Measurements from ENCODE around the gene ACAP3. TPM values are rescaled to one million over a fixed set of nuclear protein-coding genes. Genes with fewer than 3 reads are reported as not detected.
A peak's percentile ranks its signal among the peaks of the same experiment; 100 is the strongest.

The ACAP3 gene
- total and polyA plus RNA-seq, 2 of the 4 experiments (the other 2 are of a cell fraction), result 13.3 to 58.2 TPM

DNA sequence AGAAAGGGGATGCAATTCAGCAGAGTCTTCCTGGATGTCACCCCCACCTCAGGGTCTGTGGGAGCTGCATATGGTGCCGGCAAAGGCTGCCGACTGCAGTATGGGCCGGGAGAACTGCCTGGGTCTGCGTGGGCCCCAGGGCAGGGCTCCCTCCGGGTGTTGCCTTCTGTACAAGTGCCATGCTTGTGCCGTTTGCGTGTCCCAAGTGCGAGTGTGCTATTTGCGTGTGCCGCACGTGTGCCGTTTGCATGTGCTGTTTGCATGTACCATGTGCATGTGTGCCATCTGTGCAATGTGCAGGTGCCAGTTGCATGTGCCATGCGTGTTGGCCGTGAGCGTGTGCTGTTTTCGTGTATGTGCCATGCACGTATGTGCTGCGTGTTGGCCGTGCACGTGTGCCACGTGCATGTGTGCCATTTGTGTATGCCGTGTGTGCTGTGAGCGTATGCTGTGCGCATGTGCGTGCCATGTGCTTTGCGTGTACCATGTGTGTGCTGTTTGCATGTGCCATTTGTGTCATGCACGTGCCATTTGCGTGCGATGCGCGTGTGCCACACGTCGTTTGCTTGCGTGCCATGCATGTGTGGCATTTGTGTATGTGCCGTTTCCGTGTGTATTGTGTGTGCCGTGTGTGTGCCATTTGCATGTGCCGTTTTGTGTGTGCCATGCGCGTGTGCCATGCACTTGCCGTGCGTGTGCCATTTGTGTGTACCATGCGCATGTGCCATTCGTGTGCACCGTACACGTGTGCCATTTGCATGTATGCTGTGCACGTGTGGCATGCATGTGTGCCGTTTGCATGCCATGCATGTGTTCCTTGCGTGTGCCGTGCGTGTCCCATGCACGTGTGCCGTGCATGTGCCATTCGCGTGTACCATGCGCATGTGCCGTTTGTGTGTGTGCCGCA, 21.8 kb upstream of the ACAP3 start:
- no peak overlapping the region for H3K27ac ChIP-seq (ENCODE audit: insufficient read depth, low read length)
- H3K23ac ChIP-seq (ENCODE audit: low read depth, low read length), result no peak overlapping the region
- H3K4me2 ChIP-seq (ENCODE audit: low read depth, low read length), result no peak overlapping the region
- no peak overlapping the region for H3K4ac ChIP-seq (ENCODE audit: low read depth, low read length)
- H4K8ac ChIP-seq (ENCODE audit: low read depth in 2 of 2, low read length in 2 of 2), result no peak overlapping the region
- no peak overlapping the region for H4K91ac ChIP-seq (ENCODE audit: insufficient read depth, low read depth, low read length)
- no peak overlapping the region for H3K56ac ChIP-seq (ENCODE audit: extremely low read depth, insufficient read depth, low read length)
- no peak overlapping the region for H3K14ac ChIP-seq (replicated peaks; ENCODE audit: low read depth, low read length)
- no peak overlapping the region for H3K4me3 ChIP-seq (ENCODE audit: insufficient read depth, low read depth, low read length)
- H4K5ac ChIP-seq (ENCODE audit: low read depth, low read length), result no peak overlapping the region
- H3K27me3 ChIP-seq (ENCODE audit: control insufficient read depth, insufficient read depth, low read length), result no peaks in the 10 kb centered on the region
- dilution Hi-C loops (cut with HindIII; ENCODE audit: low sequenced_read_pairs, unreplicated experiment) (no loop called here), in situ Hi-C loops (cut with MboI; ENCODE audit: low sequenced_read_pairs) (no loop called here), intact Hi-C loops (cut with micrococcal nuclease) (no loop called here)
- H3K18ac ChIP-seq (ENCODE audit: low read depth, low read length), result no peak overlapping the region
- peaks cover 20% of the 10 kb centered on the region for H4K20me1 ChIP-seq (ENCODE audit: insufficient read depth, low read length)
- H2BK5ac ChIP-seq (ENCODE audit: low read depth, low read length, poor library complexity, severe bottlenecking), result no peak overlapping the region
- peaks cover 7% of the 10 kb centered on the region for H3K36me3 ChIP-seq (ENCODE audit: control insufficient read depth, insufficient read depth, low read length)
- H2AFZ ChIP-seq (replicated peaks; ENCODE audit: low read length, poor library complexity), result peak overlapping the region; percentile 47
- H3K9ac ChIP-seq (ENCODE audit: low read depth, low read length), result no peak overlapping the region
- ChIA-PET CTCF (no interaction called here), POLR2A (ENCODE audit: unreplicated experiment) (no interaction called here)
- TF ChIP-seq CHD1 (IDR thresholded peaks at IDR 0.05; ENCODE audit: low read depth, low read length) (no peak), BHLHE40 (IDR thresholded peaks at IDR 0.05; ENCODE audit: low read depth, low read length) (no peak), RCOR1 (IDR thresholded peaks at IDR 0.05; ENCODE audit: insufficient replicate concordance, low read length) (no peak), SMC3 (IDR thresholded peaks at IDR 0.05; ENCODE audit: low read depth, low read length) (no peak), FOS (IDR thresholded peaks at IDR 0.05; ENCODE audit: low read depth, low read length) (no peak), MAFK (IDR thresholded peaks at IDR 0.05; ENCODE audit: low read depth, low read length) (no peak), NFE2L2 (IDR thresholded peaks at IDR 0.05; ENCODE audit: low read depth, low read length) (no peak), MAZ (IDR thresholded peaks at IDR 0.05; ENCODE audit: borderline replicate concordance, low read depth, low read length) (no peak), MXI1 (IDR thresholded peaks at IDR 0.05; ENCODE audit: borderline replicate concordance, low read depth, low read length) (no peak), CEBPB (IDR thresholded peaks at IDR 0.05; ENCODE audit: low read depth, low read length) (no peak), RFX5 (IDR thresholded peaks at IDR 0.05; ENCODE audit: low read depth, low read length) (no peak)
- TF ChIP-seq, protein P1, sequence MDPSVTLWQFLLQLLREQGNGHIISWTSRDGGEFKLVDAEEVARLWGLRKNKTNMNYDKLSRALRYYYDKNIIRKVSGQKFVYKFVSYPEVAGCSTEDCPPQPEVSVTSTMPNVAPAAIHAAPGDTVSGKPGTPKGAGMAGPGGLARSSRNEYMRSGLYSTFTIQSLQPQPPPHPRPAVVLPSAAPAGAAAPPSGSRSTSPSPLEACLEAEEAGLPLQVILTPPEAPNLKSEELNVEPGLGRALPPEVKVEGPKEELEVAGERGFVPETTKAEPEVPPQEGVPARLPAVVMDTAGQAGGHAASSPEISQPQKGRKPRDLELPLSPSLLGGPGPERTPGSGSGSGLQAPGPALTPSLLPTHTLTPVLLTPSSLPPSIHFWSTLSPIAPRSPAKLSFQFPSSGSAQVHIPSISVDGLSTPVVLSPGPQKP (IDR thresholded peaks at IDR 0.05; ENCODE audit: borderline replicate concordance, low read depth, low read length), result no peak
- TF ChIP-seq, protein P2, sequence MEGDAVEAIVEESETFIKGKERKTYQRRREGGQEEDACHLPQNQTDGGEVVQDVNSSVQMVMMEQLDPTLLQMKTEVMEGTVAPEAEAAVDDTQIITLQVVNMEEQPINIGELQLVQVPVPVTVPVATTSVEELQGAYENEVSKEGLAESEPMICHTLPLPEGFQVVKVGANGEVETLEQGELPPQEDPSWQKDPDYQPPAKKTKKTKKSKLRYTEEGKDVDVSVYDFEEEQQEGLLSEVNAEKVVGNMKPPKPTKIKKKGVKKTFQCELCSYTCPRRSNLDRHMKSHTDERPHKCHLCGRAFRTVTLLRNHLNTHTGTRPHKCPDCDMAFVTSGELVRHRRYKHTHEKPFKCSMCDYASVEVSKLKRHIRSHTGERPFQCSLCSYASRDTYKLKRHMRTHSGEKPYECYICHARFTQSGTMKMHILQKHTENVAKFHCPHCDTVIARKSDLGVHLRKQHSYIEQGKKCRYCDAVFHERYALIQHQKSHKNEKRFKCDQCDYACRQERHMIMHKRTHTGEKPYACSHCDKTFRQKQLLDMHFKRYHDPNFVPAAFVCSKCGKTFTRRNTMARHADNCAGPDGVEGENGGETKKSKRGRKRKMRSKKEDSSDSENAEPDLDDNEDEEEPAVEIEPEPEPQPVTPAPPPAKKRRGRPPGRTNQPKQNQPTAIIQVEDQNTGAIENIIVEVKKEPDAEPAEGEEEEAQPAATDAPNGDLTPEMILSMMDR (conservative IDR thresholded peaks at IDR 0.05; ENCODE audit: low read depth, low read length), result no peak
- TF ChIP-seq, protein P3, sequence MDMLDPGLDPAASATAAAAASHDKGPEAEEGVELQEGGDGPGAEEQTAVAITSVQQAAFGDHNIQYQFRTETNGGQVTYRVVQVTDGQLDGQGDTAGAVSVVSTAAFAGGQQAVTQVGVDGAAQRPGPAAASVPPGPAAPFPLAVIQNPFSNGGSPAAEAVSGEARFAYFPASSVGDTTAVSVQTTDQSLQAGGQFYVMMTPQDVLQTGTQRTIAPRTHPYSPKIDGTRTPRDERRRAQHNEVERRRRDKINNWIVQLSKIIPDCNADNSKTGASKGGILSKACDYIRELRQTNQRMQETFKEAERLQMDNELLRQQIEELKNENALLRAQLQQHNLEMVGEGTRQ (IDR thresholded peaks at IDR 0.05; ENCODE audit: low read depth, low read length), result no peak
- peaks cover 7 to 31% of the 10 kb centered on the region in 2 experiments; a peak in 2 of 4 replicates for H3K79me1 ChIP-seq (ENCODE audit: low read depth in 1 of 2, low read length in 2 of 2)
- DNase-seq (no peak), ATAC-seq (ENCODE audit: low read depth) (no peak)
- H3K9me3 ChIP-seq (ENCODE audit: control insufficient read depth, insufficient read depth, low read length), result no peaks in the 10 kb centered on the region
- H2AK5ac ChIP-seq (ENCODE audit: low read depth, low read length), result no peak overlapping the region
- no peak overlapping the region for H2AK9ac ChIP-seq (replicated peaks; ENCODE audit: low read depth, low read length, poor library complexity)
- H2BK120ac ChIP-seq (ENCODE audit: low read depth, low read length), result no peak overlapping the region
- BruUV-seq (replicated peaks), result no TSS peak
- H2BK15ac ChIP-seq (ENCODE audit: low read depth, low read length), result no peak overlapping the region
- H2BK20ac ChIP-seq (ENCODE audit: low read depth, low read length), result no peak overlapping the region
- H3K9me1 ChIP-seq (ENCODE audit: insufficient read depth, low read length), result peaks cover 9% of the 10 kb centered on the region
- WGBS, 2 experiments (ENCODE audit: extremely low coverage in 2 of 2, insufficient read length in 1 of 2), result 94% methylated on average over 47 of the region's 58 CpGs; no CpG with 5 or more reads in 1 of the 2 experiments
- peaks cover 3% of the 10 kb centered on the region; the same call in 1 of the 2 replicates for H3K4me1 ChIP-seq (ENCODE audit: control insufficient read depth, insufficient read depth, low read length)
